Activated B cell treated with CpG ODN at 0.5 μM for 24 hours (primary cell): ENCODE measurements around the gene BPIFB1. TPM values are rescaled to one million over a fixed set of nuclear protein-coding genes. Genes with fewer than 3 reads are reported as not detected.

Experiments used
- ATAC-seq: fragments of 200-7000 bp; cut with Tn5 transposase; one replicate; pipeline ENCODE4 v1.10.0; 2021; ENCODE audit warnings: low read depth, mild to moderate bottlenecking, moderate library complexity
- CTCF ChIA-PET: fragments of 350-600 bp; sonication (Branson Sonifier 250); formaldehyde crosslinking; loops from one replicate; lab custom pipeline; 2021; ENCODE audit warnings: antibody characterized with exemption; lab: Charles Lee
- POLR2A ChIA-PET: fragments of 350-600 bp; sonication (Branson Sonifier 250); formaldehyde crosslinking; loops from one replicate; lab custom pipeline; 2021; ENCODE audit warnings: antibody characterized with exemption; lab: Charles Lee
- DNase-seq: peaks from one replicate; pipeline ENCODE4 v3.0.0; 2022
- H3K27ac Mint-ChIP-seq: one replicate; pipeline ENCODE4 v1.8.0; 2020; ENCODE audit warnings: mixed read lengths
- H3K27me3 Mint-ChIP-seq: one replicate; pipeline ENCODE4 v1.8.0; 2021; ENCODE audit warnings: mixed read lengths
- H3K36me3 Mint-ChIP-seq: one replicate; pipeline ENCODE4 v1.8.0; 2021; ENCODE audit warnings: low read depth, mixed read lengths
- H3K4me1 Mint-ChIP-seq: one replicate; pipeline ENCODE4 v1.8.0; 2021; ENCODE audit warnings: mixed read lengths
- H3K4me3 Mint-ChIP-seq: one replicate; pipeline ENCODE4 v1.8.0; 2020; ENCODE audit warnings: mild to moderate bottlenecking, mixed read lengths
- H3K9me3 Mint-ChIP-seq: one replicate; pipeline ENCODE4 v1.8.0; 2020; ENCODE audit warnings: mixed read lengths
- intact Hi-C: fragments of 100-400 bp; cut with micrococcal nuclease; formaldehyde crosslinking; loops from one replicate; pipeline ENCODE4 v1.15.1; 2024
- total RNA-seq: library from RNA; stranded (reverse); gene quantifications from 2 replicates; pipeline ENCODE4 v1.2.3, GENCODE V29; 2022
- TF ChIP-seq, protein P1 (sequence below): fragments of 200-600 bp; IDR thresholded peaks from one replicate; pipeline ENCODE4 v1.8.0; 2022; ENCODE audit warnings: antibody characterized with exemption, mild to moderate bottlenecking

BPIFB1 gene
- total RNA-seq, 1 donor from 2014 or later: not detected

DNA sequence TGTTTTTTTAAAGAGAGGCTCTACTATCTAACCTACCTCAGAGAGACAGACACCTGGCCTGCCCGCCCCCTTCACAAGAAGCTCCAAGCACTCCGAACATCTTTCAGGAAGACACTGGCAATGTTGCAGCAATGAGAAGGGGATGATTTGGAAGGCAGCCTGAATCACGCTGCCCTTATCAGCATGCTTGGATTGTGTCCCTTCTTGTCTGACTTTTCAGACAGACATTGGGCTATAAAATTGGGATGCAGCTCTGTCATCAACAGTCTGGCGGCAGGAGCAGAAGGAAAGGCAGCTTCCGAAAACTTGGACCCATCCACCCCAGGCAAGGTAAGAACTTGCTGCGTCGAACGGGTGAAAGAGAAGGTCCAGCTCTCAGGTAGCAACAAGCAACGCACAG, 62.3 kb downstream of the BPIFB1 start:
- no peak for DNase-seq
- intact Hi-C loops: no loop called here
- TF ChIP-seq, protein P1, sequence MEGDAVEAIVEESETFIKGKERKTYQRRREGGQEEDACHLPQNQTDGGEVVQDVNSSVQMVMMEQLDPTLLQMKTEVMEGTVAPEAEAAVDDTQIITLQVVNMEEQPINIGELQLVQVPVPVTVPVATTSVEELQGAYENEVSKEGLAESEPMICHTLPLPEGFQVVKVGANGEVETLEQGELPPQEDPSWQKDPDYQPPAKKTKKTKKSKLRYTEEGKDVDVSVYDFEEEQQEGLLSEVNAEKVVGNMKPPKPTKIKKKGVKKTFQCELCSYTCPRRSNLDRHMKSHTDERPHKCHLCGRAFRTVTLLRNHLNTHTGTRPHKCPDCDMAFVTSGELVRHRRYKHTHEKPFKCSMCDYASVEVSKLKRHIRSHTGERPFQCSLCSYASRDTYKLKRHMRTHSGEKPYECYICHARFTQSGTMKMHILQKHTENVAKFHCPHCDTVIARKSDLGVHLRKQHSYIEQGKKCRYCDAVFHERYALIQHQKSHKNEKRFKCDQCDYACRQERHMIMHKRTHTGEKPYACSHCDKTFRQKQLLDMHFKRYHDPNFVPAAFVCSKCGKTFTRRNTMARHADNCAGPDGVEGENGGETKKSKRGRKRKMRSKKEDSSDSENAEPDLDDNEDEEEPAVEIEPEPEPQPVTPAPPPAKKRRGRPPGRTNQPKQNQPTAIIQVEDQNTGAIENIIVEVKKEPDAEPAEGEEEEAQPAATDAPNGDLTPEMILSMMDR: no peak
- ChIA-PET POLR2A (interaction anchor here (0.6 kb wide), 1 partner anchor 1744 kb away, joined by 3 read pairs; no protein-coding TSS in a partner anchor), CTCF (no interaction called here)
- H3K9me3 Mint-ChIP-seq: no peaks in the 10 kb centered on the region
- H3K4me1 Mint-ChIP-seq: no peaks in the 10 kb centered on the region
- no peak overlapping the region for H3K4me3 Mint-ChIP-seq
- no peaks in the 10 kb centered on the region for H3K27me3 Mint-ChIP-seq
- no peak for ATAC-seq
- H3K27ac Mint-ChIP-seq: no peak overlapping the region
- H3K36me3 Mint-ChIP-seq: peaks cover 18% of the 10 kb centered on the region

DNA sequence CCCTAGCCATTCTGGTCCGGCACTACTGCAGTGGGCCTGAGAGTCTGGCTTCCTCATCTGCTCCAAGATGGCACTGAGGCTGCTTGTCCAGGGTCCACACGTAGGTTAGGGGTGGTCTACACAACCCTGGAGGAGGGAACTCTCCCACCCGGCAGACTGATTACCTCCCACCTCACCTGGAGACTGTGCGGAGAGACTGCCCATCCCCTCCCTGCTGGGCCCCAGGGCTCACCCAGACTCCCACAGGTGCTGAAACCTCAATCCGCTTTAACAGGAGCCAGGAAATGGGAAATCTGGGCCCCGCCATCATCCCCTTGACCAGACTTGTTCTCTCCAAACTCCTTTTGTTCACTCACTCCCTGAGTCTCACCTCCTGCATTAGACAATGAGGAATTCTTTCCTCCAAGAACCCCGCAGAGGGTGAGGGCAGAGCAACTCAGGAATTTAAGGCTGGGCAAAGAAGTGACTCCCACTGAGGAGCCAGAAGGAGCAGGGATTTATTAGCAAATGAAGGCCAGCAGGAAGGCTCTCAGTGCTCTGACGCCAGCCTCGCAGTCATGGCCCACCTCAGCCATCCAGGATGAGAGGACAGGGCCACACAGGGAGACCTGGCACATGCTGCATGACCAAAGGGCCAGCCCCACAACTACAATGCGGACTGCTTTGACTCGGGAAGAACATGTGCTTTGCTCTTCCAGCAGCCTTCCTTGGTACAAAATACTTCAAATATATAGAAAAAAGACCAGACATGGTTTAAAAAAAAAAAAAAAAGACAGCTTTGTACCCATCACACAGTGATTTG, 65.3 kb downstream of the BPIFB1 start:
- TF ChIP-seq, protein P1: no peak
- Mint-ChIP-seq H3K9me3 (no peaks in the 10 kb centered on the region), H3K4me3 (no peak overlapping the region), H3K27me3 (no peaks in the 10 kb centered on the region), H3K4me1 (no peaks in the 10 kb centered on the region), H3K36me3 (peaks cover 37% of the 10 kb centered on the region), H3K27ac (no peak overlapping the region)
- no peak for ATAC-seq
- ChIA-PET POLR2A (no interaction called here), CTCF (no interaction called here)
- no peak for DNase-seq
- intact Hi-C loops: no loop called here

DNA sequence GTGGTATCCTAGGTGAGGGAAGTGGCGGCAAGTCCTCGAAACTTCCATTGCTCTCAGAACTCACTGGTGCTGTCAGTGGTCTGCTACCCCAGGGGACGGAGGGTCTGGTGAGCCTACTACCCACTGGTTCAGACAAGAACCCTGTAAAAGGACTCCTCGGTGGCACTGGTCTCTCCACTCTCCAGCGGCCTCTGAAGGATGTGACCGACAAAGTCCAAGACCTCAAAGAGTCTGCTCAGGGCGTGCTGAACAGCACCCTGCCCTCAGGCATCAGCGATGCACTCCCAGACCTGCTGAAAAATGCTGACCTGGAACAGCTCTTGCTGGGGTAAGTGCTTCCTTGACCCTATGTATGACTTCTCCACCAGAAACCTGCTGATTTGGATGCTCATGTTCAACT, 66.5 kb downstream of the BPIFB1 start:
- Mint-ChIP-seq H3K27me3 (no peaks in the 10 kb centered on the region), H3K4me3 (no peak overlapping the region), H3K4me1 (no peaks in the 10 kb centered on the region), H3K27ac (no peak overlapping the region), H3K9me3 (no peaks in the 10 kb centered on the region), H3K36me3 (peaks cover 48% of the 10 kb centered on the region)
- CTCF ChIA-PET: no interaction called here
- POLR2A ChIA-PET: no interaction called here
- DNase-seq: no peak
- intact Hi-C loops: no loop called here
- no peak for ATAC-seq
- TF ChIP-seq, protein P1: no peak

DNA sequence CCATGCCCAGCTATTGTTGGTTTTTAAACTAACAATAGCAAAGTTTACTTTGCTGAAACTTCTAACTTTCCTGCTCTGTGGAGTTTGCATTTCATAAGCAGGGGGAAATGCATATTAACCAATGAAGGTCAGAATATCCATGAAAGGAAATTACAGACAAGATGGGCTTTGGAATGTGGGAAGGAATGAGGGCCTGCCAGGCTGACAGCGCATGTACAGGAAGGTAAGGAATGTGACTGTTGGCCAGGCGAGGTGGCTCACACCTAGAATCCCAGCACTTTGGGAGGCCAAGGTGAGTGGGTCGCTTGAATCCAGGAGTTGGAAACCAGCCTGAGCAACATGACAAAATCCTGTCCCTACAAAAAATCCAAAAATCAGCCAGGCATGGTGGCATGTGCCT, 68.7 kb downstream of the BPIFB1 start:
- intact Hi-C loops: no loop called here
- Mint-ChIP-seq H3K27ac (no peak overlapping the region), H3K36me3 (peaks cover 64% of the 10 kb centered on the region)

More for the DNA sequence above, 68.7 kb downstream of the BPIFB1 start:
- DNase-seq (no peak), ATAC-seq (no peak)
- TF ChIP-seq, protein P1: no peak
- Mint-ChIP-seq H3K4me1 (no peaks in the 10 kb centered on the region), H3K27me3 (no peaks in the 10 kb centered on the region), H3K4me3 (no peak overlapping the region), H3K9me3 (no peaks in the 10 kb centered on the region)
- POLR2A ChIA-PET: no interaction called here
- CTCF ChIA-PET: no interaction called here
